ENCODE results near the gene KCNK1.

DNA sequence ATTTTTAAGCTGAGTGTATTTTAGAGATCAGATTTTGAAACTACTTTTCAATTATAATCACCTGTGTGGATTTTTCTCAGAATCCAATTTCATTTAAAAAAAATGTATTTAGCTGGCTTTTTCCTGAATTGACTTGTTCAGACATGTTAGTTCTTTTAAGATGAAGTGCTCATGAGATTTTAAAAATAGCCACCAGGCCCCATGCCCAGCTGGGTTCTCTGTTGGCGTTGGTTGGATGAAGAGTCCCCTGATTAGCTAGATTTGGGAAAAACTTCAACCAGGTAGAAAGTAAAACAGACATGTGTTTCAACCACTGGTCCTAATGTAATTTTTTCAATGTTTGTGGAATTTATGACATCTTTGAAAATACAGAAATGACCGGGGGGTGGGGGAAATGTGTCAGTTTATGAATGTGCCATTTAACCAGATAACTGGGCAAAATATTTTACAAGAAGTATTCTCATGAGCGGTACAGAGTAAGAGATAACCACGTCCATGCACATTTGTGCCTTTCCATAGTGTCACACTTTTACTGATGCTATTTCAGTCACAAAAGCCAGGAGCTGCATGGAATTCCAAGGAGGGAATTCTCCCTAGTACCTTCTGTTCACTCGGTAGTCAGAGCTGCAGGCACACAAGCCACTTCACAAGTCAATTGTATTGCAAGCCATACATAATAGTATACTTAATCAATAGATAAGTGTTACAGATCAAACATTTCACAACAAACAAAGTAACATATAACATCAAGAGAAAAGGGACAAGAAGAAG is 51.1 kb downstream of the KCNK1 start:
- TF ChIP-seq, protein P1, sequence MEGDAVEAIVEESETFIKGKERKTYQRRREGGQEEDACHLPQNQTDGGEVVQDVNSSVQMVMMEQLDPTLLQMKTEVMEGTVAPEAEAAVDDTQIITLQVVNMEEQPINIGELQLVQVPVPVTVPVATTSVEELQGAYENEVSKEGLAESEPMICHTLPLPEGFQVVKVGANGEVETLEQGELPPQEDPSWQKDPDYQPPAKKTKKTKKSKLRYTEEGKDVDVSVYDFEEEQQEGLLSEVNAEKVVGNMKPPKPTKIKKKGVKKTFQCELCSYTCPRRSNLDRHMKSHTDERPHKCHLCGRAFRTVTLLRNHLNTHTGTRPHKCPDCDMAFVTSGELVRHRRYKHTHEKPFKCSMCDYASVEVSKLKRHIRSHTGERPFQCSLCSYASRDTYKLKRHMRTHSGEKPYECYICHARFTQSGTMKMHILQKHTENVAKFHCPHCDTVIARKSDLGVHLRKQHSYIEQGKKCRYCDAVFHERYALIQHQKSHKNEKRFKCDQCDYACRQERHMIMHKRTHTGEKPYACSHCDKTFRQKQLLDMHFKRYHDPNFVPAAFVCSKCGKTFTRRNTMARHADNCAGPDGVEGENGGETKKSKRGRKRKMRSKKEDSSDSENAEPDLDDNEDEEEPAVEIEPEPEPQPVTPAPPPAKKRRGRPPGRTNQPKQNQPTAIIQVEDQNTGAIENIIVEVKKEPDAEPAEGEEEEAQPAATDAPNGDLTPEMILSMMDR (IDR thresholded peaks at IDR 0.05; ENCODE audit: low read length): no peak
- TF ChIP-seq EZH2 (optimal IDR thresholded peaks at IDR 0.05; ENCODE audit: low read depth, low read length): no peak

Data from MM.1S (cell line).